SH-SY5Y (cell line): Measurements from ENCODE around the gene VAV1.

ENCODE experiments used
- GATA2 ChIP-seq: IDR thresholded peaks from 2 replicates; pipeline ENCODE4 v1.6.1; 2011; ENCODE audit warnings: mild to moderate bottlenecking, low read depth, low read length
- GATA3 ChIP-seq: IDR thresholded peaks from 2 replicates; pipeline ENCODE4 v1.6.1; 2011; ENCODE audit warnings: low read depth, mild to moderate bottlenecking, low read length, moderate library complexity

DNA sequence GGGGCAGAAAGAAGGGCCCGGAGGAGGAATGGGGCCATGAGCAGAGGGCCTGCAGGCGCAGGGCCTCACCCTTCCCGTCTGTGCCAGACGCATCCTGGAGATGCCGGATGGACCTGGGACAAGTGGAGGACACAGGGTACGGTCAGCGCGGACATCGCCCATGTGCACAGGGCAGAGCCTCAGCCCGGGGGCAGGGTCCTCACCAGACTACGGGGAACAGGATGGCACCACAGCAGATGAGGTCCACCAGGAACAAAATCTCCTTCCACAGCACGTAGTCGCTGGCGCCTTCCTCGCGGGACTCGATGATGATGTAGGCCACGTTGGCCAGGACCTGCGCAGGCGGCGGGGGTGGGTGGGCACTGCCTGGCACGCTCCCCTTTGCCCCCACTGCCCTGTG, 40.7 kb upstream of the VAV1 start:
- TF ChIP-seq GATA3 (no peak), GATA2 (no peak)
